ENCODE results near the gene CENPX. TPM values are rescaled to one million over a fixed set of nuclear protein-coding genes. Genes with fewer than 3 reads are reported as not detected.
A peak's percentile ranks its signal among the peaks of the same experiment; 100 is the strongest.

CENPX gene
- total and polyA plus RNA-seq, 2 of the 13 experiments (the other 11 are each of a cell fraction or from before 2014, with no cell fraction given), result 92.7 to 170 TPM

DNA sequence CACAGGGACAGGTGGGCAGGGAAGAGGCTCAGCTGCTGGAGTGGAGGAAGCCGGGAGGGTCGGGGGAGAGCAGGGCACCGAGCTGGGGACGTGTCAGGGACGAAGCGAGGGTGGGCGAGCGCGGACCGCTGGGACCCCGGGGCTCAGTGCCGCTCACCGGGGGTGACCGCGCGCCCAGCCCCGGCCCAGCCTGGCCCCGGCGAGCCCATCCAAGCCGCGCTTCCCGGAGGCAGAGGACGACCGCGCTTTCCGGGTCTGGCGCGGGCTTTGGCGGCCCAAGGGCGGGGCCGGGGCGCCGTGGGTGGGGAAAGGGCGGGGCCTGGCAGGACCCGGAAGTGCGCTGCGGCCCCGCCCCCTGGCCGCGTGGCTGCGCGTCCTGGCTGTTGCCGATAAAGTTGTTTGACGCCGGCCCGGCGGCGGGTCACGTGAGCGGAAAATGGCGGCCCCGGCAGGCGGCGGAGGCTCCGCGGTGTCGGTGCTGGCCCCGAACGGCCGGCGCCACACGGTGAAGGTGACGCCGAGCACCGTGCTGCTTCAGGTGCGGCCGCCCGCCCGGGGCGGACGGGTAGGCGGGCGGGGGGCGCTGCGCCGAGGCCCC lies 45.4 kb downstream of the CENPX start, which contains the start of gene ASPSCR1 (continued):
- TF ChIP-seq HNF4G (IDR thresholded peaks at IDR 0.05; ENCODE audit: borderline replicate concordance, low read depth, low read length), result no peak
- no peak for TF ChIP-seq HNF4G (CRISPR knock-in tag; IDR thresholded peaks at IDR 0.05; ENCODE audit: borderline replicate concordance, low read depth)
- TF ChIP-seq, protein P1, sequence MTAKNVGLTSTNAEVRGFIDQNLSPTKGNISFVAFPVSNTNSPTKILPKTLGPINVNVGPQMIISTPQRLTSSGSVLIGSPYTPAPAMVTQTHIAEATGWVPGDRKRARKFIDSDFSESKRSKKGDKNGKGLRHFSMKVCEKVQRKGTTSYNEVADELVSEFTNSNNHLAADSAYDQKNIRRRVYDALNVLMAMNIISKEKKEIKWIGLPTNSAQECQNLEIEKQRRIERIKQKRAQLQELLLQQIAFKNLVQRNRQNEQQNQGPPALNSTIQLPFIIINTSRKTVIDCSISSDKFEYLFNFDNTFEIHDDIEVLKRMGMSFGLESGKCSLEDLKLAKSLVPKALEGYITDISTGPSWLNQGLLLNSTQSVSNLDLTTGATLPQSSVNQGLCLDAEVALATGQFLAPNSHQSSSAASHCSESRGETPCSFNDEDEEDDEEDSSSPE (CRISPR knock-in tag; IDR thresholded peaks at IDR 0.05), result peak; percentile 91
- TF ChIP-seq ZNF10 (CRISPR knock-in tag; IDR thresholded peaks at IDR 0.05; ENCODE audit: borderline replicate concordance, low read depth), result no peak
- TF ChIP-seq ZNF224 (CRISPR knock-in tag; IDR thresholded peaks at IDR 0.05), result no peak
- TF ChIP-seq SAFB2 (CRISPR knock-in tag; IDR thresholded peaks at IDR 0.05; ENCODE audit: borderline replicate concordance, low read depth), result peak; percentile 46
- peak; percentile 71 for TF ChIP-seq POGZ (CRISPR knock-in tag; IDR thresholded peaks at IDR 0.05)
- no peak for TF ChIP-seq TCF12 (IDR thresholded peaks at IDR 0.05)
- TF ChIP-seq TCF12 (CRISPR knock-in tag; IDR thresholded peaks at IDR 0.05), result peak; percentile 93
- peak; percentile 100 for TF ChIP-seq ZNF343 (CRISPR knock-in tag; IDR thresholded peaks at IDR 0.05)
- TF ChIP-seq ZNF816 (CRISPR knock-in tag; IDR thresholded peaks at IDR 0.05; ENCODE audit: borderline replicate concordance), result no peak
- no peak for TF ChIP-seq ZBTB7A (CRISPR knock-in tag; IDR thresholded peaks at IDR 0.05)
- TF ChIP-seq, protein P2, sequence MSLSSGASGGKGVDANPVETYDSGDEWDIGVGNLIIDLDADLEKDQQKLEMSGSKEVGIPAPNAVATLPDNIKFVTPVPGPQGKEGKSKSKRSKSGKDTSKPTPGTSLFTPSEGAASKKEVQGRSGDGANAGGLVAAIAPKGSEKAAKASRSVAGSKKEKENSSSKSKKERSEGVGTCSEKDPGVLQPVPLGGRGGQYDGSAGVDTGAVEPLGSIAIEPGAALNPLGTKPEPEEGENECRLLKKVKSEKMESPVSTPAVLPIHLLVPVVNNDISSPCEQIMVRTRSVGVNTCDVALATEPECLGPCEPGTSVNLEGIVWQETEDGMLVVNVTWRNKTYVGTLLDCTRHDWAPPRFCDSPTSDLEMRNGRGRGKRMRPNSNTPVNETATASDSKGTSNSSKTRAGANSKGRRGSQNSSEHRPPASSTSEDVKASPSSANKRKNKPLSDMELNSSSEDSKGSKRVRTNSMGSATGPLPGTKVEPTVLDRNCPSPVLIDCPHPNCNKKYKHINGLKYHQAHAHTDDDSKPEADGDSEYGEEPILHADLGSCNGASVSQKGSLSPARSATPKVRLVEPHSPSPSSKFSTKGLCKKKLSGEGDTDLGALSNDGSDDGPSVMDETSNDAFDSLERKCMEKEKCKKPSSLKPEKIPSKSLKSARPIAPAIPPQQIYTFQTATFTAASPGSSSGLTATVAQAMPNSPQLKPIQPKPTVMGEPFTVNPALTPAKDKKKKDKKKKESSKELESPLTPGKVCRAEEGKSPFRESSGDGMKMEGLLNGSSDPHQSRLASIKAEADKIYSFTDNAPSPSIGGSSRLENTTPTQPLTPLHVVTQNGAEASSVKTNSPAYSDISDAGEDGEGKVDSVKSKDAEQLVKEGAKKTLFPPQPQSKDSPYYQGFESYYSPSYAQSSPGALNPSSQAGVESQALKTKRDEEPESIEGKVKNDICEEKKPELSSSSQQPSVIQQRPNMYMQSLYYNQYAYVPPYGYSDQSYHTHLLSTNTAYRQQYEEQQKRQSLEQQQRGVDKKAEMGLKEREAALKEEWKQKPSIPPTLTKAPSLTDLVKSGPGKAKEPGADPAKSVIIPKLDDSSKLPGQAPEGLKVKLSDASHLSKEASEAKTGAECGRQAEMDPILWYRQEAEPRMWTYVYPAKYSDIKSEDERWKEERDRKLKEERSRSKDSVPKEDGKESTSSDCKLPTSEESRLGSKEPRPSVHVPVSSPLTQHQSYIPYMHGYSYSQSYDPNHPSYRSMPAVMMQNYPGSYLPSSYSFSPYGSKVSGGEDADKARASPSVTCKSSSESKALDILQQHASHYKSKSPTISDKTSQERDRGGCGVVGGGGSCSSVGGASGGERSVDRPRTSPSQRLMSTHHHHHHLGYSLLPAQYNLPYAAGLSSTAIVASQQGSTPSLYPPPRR (CRISPR knock-in tag; IDR thresholded peaks at IDR 0.05; ENCODE audit: borderline replicate concordance), result peak; percentile 12; the same call in 1 of the 2 replicates
- TF ChIP-seq, protein P3, sequence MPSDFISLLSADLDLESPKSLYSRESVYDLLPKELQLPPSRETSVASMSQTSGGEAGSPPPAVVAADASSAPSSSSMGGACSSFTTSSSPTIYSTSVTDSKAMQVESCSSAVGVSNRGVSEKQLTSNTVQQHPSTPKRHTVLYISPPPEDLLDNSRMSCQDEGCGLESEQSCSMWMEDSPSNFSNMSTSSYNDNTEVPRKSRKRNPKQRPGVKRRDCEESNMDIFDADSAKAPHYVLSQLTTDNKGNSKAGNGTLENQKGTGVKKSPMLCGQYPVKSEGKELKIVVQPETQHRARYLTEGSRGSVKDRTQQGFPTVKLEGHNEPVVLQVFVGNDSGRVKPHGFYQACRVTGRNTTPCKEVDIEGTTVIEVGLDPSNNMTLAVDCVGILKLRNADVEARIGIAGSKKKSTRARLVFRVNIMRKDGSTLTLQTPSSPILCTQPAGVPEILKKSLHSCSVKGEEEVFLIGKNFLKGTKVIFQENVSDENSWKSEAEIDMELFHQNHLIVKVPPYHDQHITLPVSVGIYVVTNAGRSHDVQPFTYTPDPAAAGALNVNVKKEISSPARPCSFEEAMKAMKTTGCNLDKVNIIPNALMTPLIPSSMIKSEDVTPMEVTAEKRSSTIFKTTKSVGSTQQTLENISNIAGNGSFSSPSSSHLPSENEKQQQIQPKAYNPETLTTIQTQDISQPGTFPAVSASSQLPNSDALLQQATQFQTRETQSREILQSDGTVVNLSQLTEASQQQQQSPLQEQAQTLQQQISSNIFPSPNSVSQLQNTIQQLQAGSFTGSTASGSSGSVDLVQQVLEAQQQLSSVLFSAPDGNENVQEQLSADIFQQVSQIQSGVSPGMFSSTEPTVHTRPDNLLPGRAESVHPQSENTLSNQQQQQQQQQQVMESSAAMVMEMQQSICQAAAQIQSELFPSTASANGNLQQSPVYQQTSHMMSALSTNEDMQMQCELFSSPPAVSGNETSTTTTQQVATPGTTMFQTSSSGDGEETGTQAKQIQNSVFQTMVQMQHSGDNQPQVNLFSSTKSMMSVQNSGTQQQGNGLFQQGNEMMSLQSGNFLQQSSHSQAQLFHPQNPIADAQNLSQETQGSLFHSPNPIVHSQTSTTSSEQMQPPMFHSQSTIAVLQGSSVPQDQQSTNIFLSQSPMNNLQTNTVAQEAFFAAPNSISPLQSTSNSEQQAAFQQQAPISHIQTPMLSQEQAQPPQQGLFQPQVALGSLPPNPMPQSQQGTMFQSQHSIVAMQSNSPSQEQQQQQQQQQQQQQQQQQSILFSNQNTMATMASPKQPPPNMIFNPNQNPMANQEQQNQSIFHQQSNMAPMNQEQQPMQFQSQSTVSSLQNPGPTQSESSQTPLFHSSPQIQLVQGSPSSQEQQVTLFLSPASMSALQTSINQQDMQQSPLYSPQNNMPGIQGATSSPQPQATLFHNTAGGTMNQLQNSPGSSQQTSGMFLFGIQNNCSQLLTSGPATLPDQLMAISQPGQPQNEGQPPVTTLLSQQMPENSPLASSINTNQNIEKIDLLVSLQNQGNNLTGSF (CRISPR knock-in tag; IDR thresholded peaks at IDR 0.05), result peak; percentile 30
- no peak for TF ChIP-seq ZNF570 (CRISPR knock-in tag; IDR thresholded peaks at IDR 0.05; ENCODE audit: borderline replicate concordance)
- TF ChIP-seq ZMYM3 (CRISPR knock-in tag; IDR thresholded peaks at IDR 0.05), result 0 out of 2 replicates have a peak, but pooled peaks have one; percentile 16
- TF ChIP-seq, protein P4, sequence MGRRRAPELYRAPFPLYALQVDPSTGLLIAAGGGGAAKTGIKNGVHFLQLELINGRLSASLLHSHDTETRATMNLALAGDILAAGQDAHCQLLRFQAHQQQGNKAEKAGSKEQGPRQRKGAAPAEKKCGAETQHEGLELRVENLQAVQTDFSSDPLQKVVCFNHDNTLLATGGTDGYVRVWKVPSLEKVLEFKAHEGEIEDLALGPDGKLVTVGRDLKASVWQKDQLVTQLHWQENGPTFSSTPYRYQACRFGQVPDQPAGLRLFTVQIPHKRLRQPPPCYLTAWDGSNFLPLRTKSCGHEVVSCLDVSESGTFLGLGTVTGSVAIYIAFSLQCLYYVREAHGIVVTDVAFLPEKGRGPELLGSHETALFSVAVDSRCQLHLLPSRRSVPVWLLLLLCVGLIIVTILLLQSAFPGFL (CRISPR knock-in tag; IDR thresholded peaks at IDR 0.05), result no peak

Data from HepG2 (cell line).